Gastrocnemius medialis (tissue), 4 donors: ENCODE data around the gene DENND4B. TPM values are rescaled to one million over a fixed set of nuclear protein-coding genes. Genes with fewer than 3 reads are reported as not detected.

Experiments
- ATAC-seq, 2 donors: fragments of 150-250 bp; one replicate each; pipeline ENCODE4 v1.9.1; 2016
- DNase-seq, 2 donors: peaks; one replicate each; pipeline ENCODE4 v3.0.0-alpha.2; 2019
- H3K27ac ChIP-seq, 4 donors: fragments of 200-600 bp; sonication (generic); 1 replicate in 1 of 4; 2 replicates in 3 of 4; pipeline ENCODE4 v1.5.1; 2016 to 2018; ENCODE audit warnings: mild to moderate bottlenecking in 2 of 4, moderate library complexity in 1 of 4
- H3K27me3 ChIP-seq, 3 donors: fragments of 200-600 bp; sonication (generic) in 2 of 3; 1 replicate in 1 of 3; 2 replicates in 2 of 3; pipeline versions ENCODE4 v1.5.1 to v1.6.0; 2016 to 2019; ENCODE audit warnings: mild to moderate bottlenecking in 1 of 3, moderate library complexity in 1 of 3
- H3K36me3 ChIP-seq, 2 donors: fragments of 200-600 bp; sonication (generic) in 1 of 2; one replicate each; pipeline ENCODE4 v1.5.1; 2017 to 2018
- H3K4me1 ChIP-seq, 2 donors: fragments of 200-600 bp; sonication (generic) in 1 of 2; one replicate each; pipeline ENCODE4 v1.5.1; 2016 to 2017; ENCODE audit warnings: mild to moderate bottlenecking in 2 of 2
- H3K4me3 ChIP-seq, 4 donors: fragments of 200-600 bp; sonication (generic) in 3 of 4; 1 replicate in 1 of 4; 2 replicates in 3 of 4; pipeline ENCODE4 v1.5.1; 2016 to 2019; ENCODE audit warnings: mild to moderate bottlenecking in 2 of 4
- H3K9me3 ChIP-seq, 3 donors: fragments of 200-600 bp; sonication (generic) in 2 of 3; 1 replicate in 1 of 3; 2 replicates in 2 of 3; pipeline ENCODE4 v1.5.1; 2016 to 2019
- POLR2A ChIP-seq, 2 donors: fragments of 450-650 bp; IDR thresholded peaks; one replicate each; pipeline ENCODE4 v1.6.1; 2017; ENCODE audit warnings: antibody characterized with exemption in 2 of 2, mild to moderate bottlenecking in 2 of 2, moderate library complexity in 2 of 2
- in situ Hi-C, 4 donors: fragments of 200-750 bp; cut with MboI; loops; one replicate each; pipeline versions ENCODE4 v1.15.0 to v1.8.0; 2017; ENCODE audit warnings: low sequenced_read_pairs in 4 of 4
- intact Hi-C: fragments of 100-400 bp; cut with DNase I; formaldehyde crosslinking; loops from one replicate; pipeline ENCODE4 v1.15.1; 2023; ENCODE audit warnings: low total_unique reads
- total RNA-seq, 4 donors: library from RNA; depleted of rRNA; stranded (reverse); fragments of >200 nt; gene quantifications; one replicate each; pipeline versions ENCODE4 v1.1.0 to v1.2.3, GENCODE V29; 2016
- TF ChIP-seq, protein P1 (sequence below), 5 experiments: fragments of 450-650 bp in 3 of 5; fragments of 200-600 bp in 2 of 5; sonication (generic) in 2 of 5; IDR thresholded peaks in 4 of 5; conservative IDR thresholded peaks in 1 of 5; 1 replicate in 4 of 5; 2 replicates in 1 of 5; pipeline ENCODE4 v1.5.1; 2016 to 2019; ENCODE audit warnings: antibody characterized with exemption in 5 of 5, mild to moderate bottlenecking in 3 of 5, moderate library complexity in 3 of 5

The DENND4B gene
- total RNA-seq, 4 donors from 2014 or later = 38.0 to 45.8 (median 40.1) TPM

GRCh38 chr1:153991806-153992205 is 45.3 kb upstream of the DENND4B start:
- intact Hi-C loops (loop anchor here (2.0 to 10.0 kb wide), 3 partner anchors 193 to 321 kb away; partner anchors contain the start of genes HAX1 and ILF2), in situ Hi-C loops (loop anchor here (10.0 to 25.0 kb wide), 5 partner anchors 283 to 480 kb away; partner anchors contain the start of genes ILF2 (in 2 of the 4), SNAPIN (in 2 of the 4), HAX1 (in 1 of the 4) and NPR1 (in 1 of the 4))
- DNase-seq (no peak), ATAC-seq (no peak)
- Histone ChIP-seq H3K36me3 (peaks cover 0 to 33% of the 10 kb centered on the region in 2 donors), H3K27me3 (no peaks in the 10 kb centered on the region), H3K27ac (peak overlapping the region; percentile 92 to 97 (median 94)), H3K4me1 (peaks cover 18 to 26% of the 10 kb centered on the region in 2 donors), H3K4me3 (peak overlapping the region; percentile 80 to 98 (median 90)), H3K9me3 (no peaks in the 10 kb centered on the region)
- TF ChIP-seq, protein P1, sequence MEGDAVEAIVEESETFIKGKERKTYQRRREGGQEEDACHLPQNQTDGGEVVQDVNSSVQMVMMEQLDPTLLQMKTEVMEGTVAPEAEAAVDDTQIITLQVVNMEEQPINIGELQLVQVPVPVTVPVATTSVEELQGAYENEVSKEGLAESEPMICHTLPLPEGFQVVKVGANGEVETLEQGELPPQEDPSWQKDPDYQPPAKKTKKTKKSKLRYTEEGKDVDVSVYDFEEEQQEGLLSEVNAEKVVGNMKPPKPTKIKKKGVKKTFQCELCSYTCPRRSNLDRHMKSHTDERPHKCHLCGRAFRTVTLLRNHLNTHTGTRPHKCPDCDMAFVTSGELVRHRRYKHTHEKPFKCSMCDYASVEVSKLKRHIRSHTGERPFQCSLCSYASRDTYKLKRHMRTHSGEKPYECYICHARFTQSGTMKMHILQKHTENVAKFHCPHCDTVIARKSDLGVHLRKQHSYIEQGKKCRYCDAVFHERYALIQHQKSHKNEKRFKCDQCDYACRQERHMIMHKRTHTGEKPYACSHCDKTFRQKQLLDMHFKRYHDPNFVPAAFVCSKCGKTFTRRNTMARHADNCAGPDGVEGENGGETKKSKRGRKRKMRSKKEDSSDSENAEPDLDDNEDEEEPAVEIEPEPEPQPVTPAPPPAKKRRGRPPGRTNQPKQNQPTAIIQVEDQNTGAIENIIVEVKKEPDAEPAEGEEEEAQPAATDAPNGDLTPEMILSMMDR (IDR thresholded peaks at IDR 0.05 in 4 of 5, conservative IDR thresholded peaks at IDR 0.05 in 1 of 5) = no peak
- TF ChIP-seq POLR2A (IDR thresholded peaks at IDR 0.05) = no peak

DNA sequence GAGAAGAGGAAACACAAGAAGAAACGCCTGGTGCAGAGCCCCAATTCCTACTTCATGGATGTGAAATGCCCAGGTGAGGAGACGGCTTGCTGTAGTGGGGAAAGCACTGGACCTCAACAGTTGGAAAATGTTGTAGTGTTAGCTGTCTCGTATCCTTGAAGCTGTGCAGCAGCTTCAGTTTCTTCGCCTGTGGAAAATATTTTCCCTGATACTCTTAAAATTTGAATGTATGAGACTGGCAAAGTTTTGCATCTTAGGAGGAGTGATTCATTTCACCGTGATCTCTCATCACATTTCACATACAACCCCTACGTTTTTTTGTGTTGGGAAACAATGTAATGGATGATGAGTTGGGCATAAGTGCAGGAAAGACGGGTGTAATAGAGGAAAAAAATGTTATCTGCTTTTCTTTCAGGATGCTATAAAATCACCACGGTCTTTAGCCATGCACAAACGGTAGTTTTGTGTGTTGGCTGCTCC is 44.7 kb upstream of the DENND4B start:
- TF ChIP-seq, protein P1 (IDR thresholded peaks at IDR 0.05 in 4 of 5, conservative IDR thresholded peaks at IDR 0.05 in 1 of 5) = no peak
- no peak for TF ChIP-seq POLR2A (IDR thresholded peaks at IDR 0.05)
- DNase-seq (no peak), ATAC-seq (no peak)
- intact Hi-C loops = loop anchor here (2.0 to 10.0 kb wide), 3 partner anchors 194 to 320 kb away; partner anchors contain the start of genes HAX1 and ILF2
- peaks cover 0 to 33% of the 10 kb centered on the region in 2 donors for H3K36me3 ChIP-seq
- in situ Hi-C loops = loop anchor here (10.0 to 25.0 kb wide), 5 partner anchors 284 to 479 kb away; partner anchors contain the start of genes ILF2 (in 2 of the 4), SNAPIN (in 2 of the 4), HAX1 (in 1 of the 4) and NPR1 (in 1 of the 4)
- H3K9me3 ChIP-seq = no peaks in the 10 kb centered on the region
- no peaks in the 10 kb centered on the region for H3K27me3 ChIP-seq
- H3K4me3 ChIP-seq = peak overlapping the region; percentile 80 to 98 (median 90)
- peak overlapping the region; percentile 92 to 97 (median 94) for H3K27ac ChIP-seq
- peaks cover 24 to 26% of the 10 kb centered on the region in 2 donors for H3K4me1 ChIP-seq

GRCh38 chr1:153990468-153991150 is 44.1 kb upstream of the DENND4B start, which contains the start of gene RPS27:
Gene RPS27, plus strand, starts transcription at chr1:153990762. Its CDS starts 35 bp downstream, at chr1:153990797.
- H3K27me3 ChIP-seq = no peaks in the 10 kb centered on the region
- TF ChIP-seq, protein P1 (IDR thresholded peaks at IDR 0.05 in 4 of 5, conservative IDR thresholded peaks at IDR 0.05 in 1 of 5) = no peak
- TF ChIP-seq POLR2A (IDR thresholded peaks at IDR 0.05) = peak; percentile 99
- intact Hi-C loops (loop anchor here (2.0 to 10.0 kb wide), 3 partner anchors 194 to 320 kb away; partner anchors contain the start of genes HAX1 and ILF2), in situ Hi-C loops (loop anchor here (10.0 to 25.0 kb wide), 5 partner anchors 284 to 478 kb away; partner anchors contain the start of genes ILF2 (in 2 of the 4), SNAPIN (in 2 of the 4), HAX1 (in 1 of the 4) and NPR1 (in 1 of the 4))
- H3K36me3 ChIP-seq = peaks cover 0 to 33% of the 10 kb centered on the region in 2 donors
- H3K9me3 ChIP-seq = no peaks in the 10 kb centered on the region
- H3K4me1 ChIP-seq = peaks cover 24 to 26% of the 10 kb centered on the region in 2 donors
- peak within 1 kb of the TSS; percentile 92 to 97 (median 94) for H3K27ac ChIP-seq
- peak within 1 kb of the TSS; percentile 80 to 98 (median 90) for H3K4me3 ChIP-seq
- ATAC-seq (peak; percentile 92 to 95), DNase-seq (peak; percentile 92 to 95)

DNA sequence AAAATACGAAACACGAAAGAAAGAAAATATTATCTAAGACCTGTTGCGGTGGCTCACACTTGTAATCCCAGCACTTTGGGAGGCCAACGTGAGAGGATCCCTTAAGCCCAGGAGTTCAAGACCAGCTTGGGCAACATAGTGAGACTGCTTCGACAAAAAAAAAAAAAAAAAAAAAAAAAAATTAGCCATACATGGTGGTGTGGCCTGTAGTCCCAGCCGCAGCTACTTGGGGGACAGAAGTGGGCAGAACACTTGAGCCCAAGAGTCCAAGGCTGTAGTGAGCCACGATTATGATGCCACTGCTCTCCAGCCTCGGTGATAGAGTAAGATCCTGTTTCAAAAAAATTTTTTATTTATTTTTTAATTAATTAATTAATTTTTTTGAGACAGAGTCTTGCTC is 41.1 kb upstream of the DENND4B start:
- no peak for ATAC-seq
- in situ Hi-C loops (loop anchor here (5.0 to 25.0 kb wide), 9 partner anchors 40 to 475 kb away; partner anchors contain the start of genes ILF2 (in 2 of the 4), SNAPIN (in 2 of the 4), DENND4B (in 1 of the 4) and GATAD2B (in 1 of the 4)), intact Hi-C loops (loop anchor here (5.0 kb wide), 2 partner anchors 65 to 420 kb away; partner anchors contain the start of genes GATAD2B and S100A2)
- TF ChIP-seq POLR2A (IDR thresholded peaks at IDR 0.05) = no peak
- TF ChIP-seq, protein P1 (IDR thresholded peaks at IDR 0.05 in 4 of 5, conservative IDR thresholded peaks at IDR 0.05 in 1 of 5) = no peak
- Histone ChIP-seq H3K4me1 (peaks cover 19 to 22% of the 10 kb centered on the region in 2 donors), H3K4me3 (no peak overlapping the region), H3K9me3 (no peaks in the 10 kb centered on the region), H3K36me3 (peaks cover 0 to 13% of the 10 kb centered on the region in 2 donors), H3K27ac (peak overlapping the region in 2 of 4 donors; percentile 80 to 89), H3K27me3 (no peaks in the 10 kb centered on the region)
- DNase-seq = no peak
